ENCODE results near the gene CAPSL.

- TF ChIP-seq SP1 (IDR thresholded peaks at IDR 0.05; ENCODE audit: low read depth, low read length) (no peak), CTCF (IDR thresholded peaks at IDR 0.05; ENCODE audit: control extremely low read depth in 1 of 3, insufficient read depth in 1 of 3, low read depth in 1 of 3, low read length in 3 of 3) (no peak), JUN (IDR thresholded peaks at IDR 0.05; ENCODE audit: low read depth, low read length) (no peak), EZH2 (IDR thresholded peaks at IDR 0.05; ENCODE audit: low read depth, low read length, severe bottlenecking) (no peak), KDM5A (IDR thresholded peaks at IDR 0.05; ENCODE audit: low read length) (no peak), ZNF274 (IDR thresholded peaks at IDR 0.05; ENCODE audit: borderline replicate concordance, extremely low read depth, low read length) (no peak), SP2 (IDR thresholded peaks at IDR 0.05; ENCODE audit: low read length) (no peak), MAX (IDR thresholded peaks at IDR 0.05) (no peak)
Measured at GRCh38 chr5:35856765-35857351, 81.6 kb downstream of the CAPSL start, which contains the start of gene IL7R.
